Measurements from ENCODE around the gene CLPTM1L. TPM values are rescaled to one million over a fixed set of nuclear protein-coding genes. Genes with fewer than 3 reads are reported as not detected.

CLPTM1L gene
- total and polyA plus RNA-seq, 2 experiments from 2014 or later = 129 to 130 TPM

DNA sequence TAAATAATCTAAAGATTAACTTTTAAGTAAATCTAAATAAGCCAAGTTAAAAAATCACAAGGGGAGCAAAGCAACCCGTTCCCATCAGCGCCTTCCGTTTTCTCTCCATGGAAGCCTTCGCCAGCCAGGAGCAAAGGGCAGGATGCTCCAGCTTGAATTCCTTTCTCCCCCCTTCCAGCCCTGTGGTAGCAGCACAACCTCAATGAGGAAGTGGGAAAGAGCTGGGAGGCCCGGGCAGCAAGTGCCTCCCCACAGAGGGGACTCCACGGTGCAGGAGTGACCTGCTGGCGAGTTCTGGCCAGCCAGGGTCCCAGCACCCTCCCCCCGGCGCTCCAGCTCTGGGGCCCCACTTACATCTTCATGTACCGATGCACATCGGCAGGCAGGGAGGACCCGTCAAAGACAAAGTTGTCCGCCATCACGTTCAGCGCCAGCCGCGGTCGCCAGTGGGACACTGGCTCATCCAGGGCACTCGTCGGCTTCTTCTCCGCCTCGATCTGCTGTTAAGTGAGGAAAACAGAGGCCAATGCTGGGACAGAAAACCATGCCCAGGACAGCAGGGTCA is 6.3 kb downstream of the CLPTM1L start:
- no peak overlapping the region for H3K4me3 ChIP-seq
- H3K4me1 ChIP-seq (ENCODE audit: insufficient read depth) = peaks cover 4% of the 10 kb centered on the region
- no peaks in the 10 kb centered on the region for H4K20me1 ChIP-seq (ENCODE audit: insufficient read depth, poor library complexity, severe bottlenecking)
- H3K79me2 ChIP-seq = peaks cover 18% of the 10 kb centered on the region
- no peaks in the 10 kb centered on the region for H3K9me2 ChIP-seq (replicated peaks; ENCODE audit: insufficient read depth)
- TF ChIP-seq, protein P1, sequence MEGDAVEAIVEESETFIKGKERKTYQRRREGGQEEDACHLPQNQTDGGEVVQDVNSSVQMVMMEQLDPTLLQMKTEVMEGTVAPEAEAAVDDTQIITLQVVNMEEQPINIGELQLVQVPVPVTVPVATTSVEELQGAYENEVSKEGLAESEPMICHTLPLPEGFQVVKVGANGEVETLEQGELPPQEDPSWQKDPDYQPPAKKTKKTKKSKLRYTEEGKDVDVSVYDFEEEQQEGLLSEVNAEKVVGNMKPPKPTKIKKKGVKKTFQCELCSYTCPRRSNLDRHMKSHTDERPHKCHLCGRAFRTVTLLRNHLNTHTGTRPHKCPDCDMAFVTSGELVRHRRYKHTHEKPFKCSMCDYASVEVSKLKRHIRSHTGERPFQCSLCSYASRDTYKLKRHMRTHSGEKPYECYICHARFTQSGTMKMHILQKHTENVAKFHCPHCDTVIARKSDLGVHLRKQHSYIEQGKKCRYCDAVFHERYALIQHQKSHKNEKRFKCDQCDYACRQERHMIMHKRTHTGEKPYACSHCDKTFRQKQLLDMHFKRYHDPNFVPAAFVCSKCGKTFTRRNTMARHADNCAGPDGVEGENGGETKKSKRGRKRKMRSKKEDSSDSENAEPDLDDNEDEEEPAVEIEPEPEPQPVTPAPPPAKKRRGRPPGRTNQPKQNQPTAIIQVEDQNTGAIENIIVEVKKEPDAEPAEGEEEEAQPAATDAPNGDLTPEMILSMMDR (IDR thresholded peaks at IDR 0.05; ENCODE audit: poor library complexity) = no peak
- no peak for TF ChIP-seq EZH2 (IDR thresholded peaks at IDR 0.05; ENCODE audit: borderline replicate concordance)
- no peak for TF ChIP-seq EZH2phosphoT487 (IDR thresholded peaks at IDR 0.05; ENCODE audit: low read depth, severe bottlenecking, unreplicated experiment)
- DNase-seq (ENCODE audit: low spot score) = no peak
- no peak overlapping the region for H3K27ac ChIP-seq
- WGBS (ENCODE audit: low lambda C conversion rate, missing lambda C conversion rate) = 95% methylated on average over 22 of the region's 22 CpGs
- H2AFZ ChIP-seq = no peak overlapping the region
- H3K27me3 ChIP-seq = no peaks in the 10 kb centered on the region
- no peaks in the 10 kb centered on the region for H3K9me3 ChIP-seq (ENCODE audit: low read depth)
- no peaks in the 10 kb centered on the region for H3K36me3 ChIP-seq (replicated peaks; ENCODE audit: insufficient read depth, low read depth)
- no peak overlapping the region for H3K4me2 ChIP-seq

DNA sequence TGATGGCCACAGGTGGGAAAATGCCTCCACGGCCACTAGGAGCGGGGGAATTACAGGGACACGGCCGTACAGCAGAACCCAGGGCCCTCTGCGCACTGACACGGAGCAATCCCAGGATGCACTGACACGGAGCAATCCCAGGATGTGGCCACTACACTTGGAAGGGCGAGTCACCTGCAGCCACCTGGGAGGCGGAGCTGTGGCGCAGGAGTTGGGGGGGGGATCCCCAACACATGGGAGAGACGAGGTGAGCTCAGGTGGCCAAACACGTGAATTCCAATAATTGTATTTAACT is 6.8 kb downstream of the CLPTM1L start:
- H3K9me2 ChIP-seq (replicated peaks; ENCODE audit: insufficient read depth) = no peaks in the 10 kb centered on the region
- DNase-seq (ENCODE audit: low spot score) = no peak
- peaks cover 14% of the 10 kb centered on the region for H3K79me2 ChIP-seq
- H4K20me1 ChIP-seq (ENCODE audit: insufficient read depth, poor library complexity, severe bottlenecking) = no peaks in the 10 kb centered on the region
- no peaks in the 10 kb centered on the region for H3K9me3 ChIP-seq (ENCODE audit: low read depth)
- no peak for TF ChIP-seq EZH2 (IDR thresholded peaks at IDR 0.05; ENCODE audit: borderline replicate concordance)
- TF ChIP-seq, protein P1 (IDR thresholded peaks at IDR 0.05; ENCODE audit: poor library complexity) = no peak
- no peak for TF ChIP-seq EZH2phosphoT487 (IDR thresholded peaks at IDR 0.05; ENCODE audit: low read depth, severe bottlenecking, unreplicated experiment)
- no peak overlapping the region for H3K4me3 ChIP-seq
- H3K27me3 ChIP-seq = no peaks in the 10 kb centered on the region
- WGBS (ENCODE audit: low lambda C conversion rate, missing lambda C conversion rate) = 90% methylated on average over 12 of the region's 12 CpGs
- no peak overlapping the region for H3K4me2 ChIP-seq
- peaks cover under 1% of the 10 kb centered on the region for H3K4me1 ChIP-seq (ENCODE audit: insufficient read depth)
- H2AFZ ChIP-seq = no peak overlapping the region
- no peaks in the 10 kb centered on the region for H3K36me3 ChIP-seq (replicated peaks; ENCODE audit: insufficient read depth, low read depth)
- no peak overlapping the region for H3K27ac ChIP-seq

DNA sequence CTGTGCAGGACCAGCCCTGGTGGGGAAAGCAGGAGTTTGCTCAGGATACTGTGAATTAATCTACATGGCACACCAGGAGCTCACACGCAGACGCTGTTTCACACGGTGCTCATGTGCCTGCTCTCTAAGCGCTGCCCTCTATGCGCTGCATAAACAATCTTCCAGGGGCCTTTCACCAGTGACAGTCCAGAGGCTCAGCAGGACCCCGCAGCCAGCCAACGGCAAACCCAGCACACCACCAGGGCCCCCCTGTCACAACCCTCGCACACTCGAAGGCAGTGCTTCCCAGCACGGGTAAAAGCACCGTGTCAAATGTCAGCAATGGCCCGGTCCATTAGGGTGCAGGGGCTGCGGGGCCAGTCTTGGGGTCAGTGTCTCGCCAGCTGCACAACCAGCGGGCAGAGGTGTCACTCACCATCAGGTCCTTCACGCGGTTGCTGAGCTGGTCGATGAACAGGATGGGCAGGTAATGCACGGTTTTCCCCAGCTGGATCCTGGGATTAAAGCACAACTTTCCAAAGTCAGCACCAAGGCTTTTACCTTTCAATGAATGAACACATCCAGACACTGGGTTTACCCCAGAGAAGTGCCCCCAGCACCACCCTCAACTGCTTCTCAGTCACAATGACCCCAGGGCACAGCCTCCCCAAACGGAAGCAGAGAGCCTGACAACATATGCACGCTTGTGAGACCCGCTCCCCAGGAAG is 7.3 kb downstream of the CLPTM1L start:
- Histone ChIP-seq H3K4me2 (no peak overlapping the region), H3K79me2 (peaks cover 9% of the 10 kb centered on the region), H3K27me3 (no peaks in the 10 kb centered on the region), H3K27ac (no peak overlapping the region), H3K9me2 (replicated peaks; ENCODE audit: insufficient read depth) (no peaks in the 10 kb centered on the region), H3K9me3 (ENCODE audit: low read depth) (no peaks in the 10 kb centered on the region), H3K36me3 (replicated peaks; ENCODE audit: insufficient read depth, low read depth) (no peaks in the 10 kb centered on the region), H3K4me1 (ENCODE audit: insufficient read depth) (no peaks in the 10 kb centered on the region), H3K4me3 (no peak overlapping the region), H2AFZ (no peak overlapping the region), H4K20me1 (ENCODE audit: insufficient read depth, poor library complexity, severe bottlenecking) (no peaks in the 10 kb centered on the region)
- no peak for DNase-seq (ENCODE audit: low spot score)
- no peak for TF ChIP-seq EZH2phosphoT487 (IDR thresholded peaks at IDR 0.05; ENCODE audit: low read depth, severe bottlenecking, unreplicated experiment)
- no peak for TF ChIP-seq EZH2 (IDR thresholded peaks at IDR 0.05; ENCODE audit: borderline replicate concordance)
- TF ChIP-seq, protein P1 (IDR thresholded peaks at IDR 0.05; ENCODE audit: poor library complexity) = no peak
- 94% methylated on average over 22 of the region's 22 CpGs for WGBS (ENCODE audit: low lambda C conversion rate, missing lambda C conversion rate)
